Activated CD8-positive, alpha-beta memory T cell treated with anti-CD3 and anti-CD28 coated beads, Interleukin-2, amount 50 U/mL, for 1 hour (primary cell): ENCODE results near the gene NUP62CL.

ENCODE experiments used
- DNase-seq: peaks from one replicate; pipeline ENCODE4 v3.0.0-alpha.2; 2020; ENCODE audit errors: extremely low read depth

Gene NUP62CL

GRCh38 chrX:107153005-107153404 is 53.2 kb downstream of the NUP62CL start:
- DNase-seq, result no peak

GRCh38 chrX:107146670-107147069 is 59.6 kb downstream of the NUP62CL start:
- DNase-seq, result no peak

- no peak for DNase-seq
Observed at GRCh38 chrX:107135965-107136307, 70.3 kb downstream of the NUP62CL start.

GRCh38 chrX:107135049-107135964 is 70.9 kb downstream of the NUP62CL start:
- no peak for DNase-seq

GRCh38 chrX:107123750-107124149 is 82.5 kb downstream of the NUP62CL start:
- DNase-seq, result no peak

- no peak for DNase-seq
Observed at GRCh38 chrX:107119283-107119682, 87.0 kb downstream of the NUP62CL start.

GRCh38 chrX:107118322-107119147 is 87.7 kb downstream of the NUP62CL start, which contains the start of gene RBM41:
TSS of gene RBM41 (minus strand) at chrX:107118822. CDS start at chrX:107118773, 49 bp downstream.
- peak; percentile 25 for DNase-seq

- no peak for DNase-seq
Observed at GRCh38 chrX:107117993-107118321, 88.3 kb downstream of the NUP62CL start.

GRCh38 chrX:107107459-107107858 is 98.8 kb downstream of the NUP62CL start:
- DNase-seq, result no peak

- no peak for DNase-seq
Observed at GRCh38 chrX:107102980-107103379, 103.3 kb downstream of the NUP62CL start.

GRCh38 chrX:107076158-107076557 is 130.1 kb downstream of the NUP62CL start:
- no peak for DNase-seq
